Measurements from ENCODE around the gene ZFYVE26.
A peak's percentile ranks its signal among the peaks of the same experiment; 100 is the strongest.
"Not testable (repeated sequence)": the region's sequence is repeated elsewhere in the genome, so short reads cannot be mapped to it uniquely, and the experiment has no call there.

ZFYVE26 gene

GRCh38 chr14:67819563-67820421, 3.4 kb upstream of the ZFYVE26 start, which contains the start of gene RAD51B:
Gene RAD51B, plus strand, starts transcription at chr14:67819779.
- H3K9me3 ChIP-seq (ENCODE audit: control insufficient read depth, low read length) = no peaks in the 10 kb centered on the region
- no peak within 1 kb of the TSS for H3K27ac ChIP-seq

GRCh38 chr14:67818476-67818875, 2.1 kb upstream of the ZFYVE26 start:
- not testable (repeated sequence) for H2AFZ ChIP-seq; H3K36me3 ChIP-seq (ENCODE audit: control insufficient read depth, insufficient read depth, low read length); H3K4me1 ChIP-seq; H3K4me2 ChIP-seq (ENCODE audit: low read length); H3K27ac ChIP-seq; H3K9me3 ChIP-seq (ENCODE audit: control insufficient read depth, low read length); H3K79me2 ChIP-seq; H3K4me3 ChIP-seq (ENCODE audit: low read depth, low read length); H3K9ac ChIP-seq; H3K27me3 ChIP-seq (ENCODE audit: control insufficient read depth, insufficient read depth, low read length)

More at GRCh38 chr14:67819563-67820421, 3.4 kb upstream of the ZFYVE26 start, which contains the start of gene RAD51B:
- Histone ChIP-seq H3K27me3 (ENCODE audit: control insufficient read depth, insufficient read depth, low read length) (no peaks in the 10 kb centered on the region), H3K36me3 (ENCODE audit: control insufficient read depth, insufficient read depth, low read length) (no peaks in the 10 kb centered on the region), H2AFZ (peak within 1 kb of the TSS; percentile 94), H3K4me1 (no peaks in the 10 kb centered on the region), H3K4me3 (ENCODE audit: low read depth, low read length) (peak within 1 kb of the TSS; percentile 80), H3K4me2 (ENCODE audit: low read length) (peak within 1 kb of the TSS; percentile 80), H3K9ac (no peak within 1 kb of the TSS), H3K79me2 (no peaks in the 10 kb centered on the region)
- TF ChIP-seq CTCF (IDR thresholded peaks at IDR 0.05) = no peak

GRCh38 chr14:67817750-67818438, 1.5 kb upstream of the ZFYVE26 start:
- no peak for TF ChIP-seq CTCF (IDR thresholded peaks at IDR 0.05)
- no peaks in the 10 kb centered on the region for H3K27me3 ChIP-seq (ENCODE audit: control insufficient read depth, insufficient read depth, low read length)
- H3K4me1 ChIP-seq = no peaks in the 10 kb centered on the region
- H3K36me3 ChIP-seq (ENCODE audit: control insufficient read depth, insufficient read depth, low read length) = no peaks in the 10 kb centered on the region
- no peak overlapping the region for H3K4me3 ChIP-seq (ENCODE audit: low read depth, low read length)
- no peak overlapping the region for H3K9ac ChIP-seq
- H3K27ac ChIP-seq = no peak overlapping the region
- no peak overlapping the region for H2AFZ ChIP-seq
- no peaks in the 10 kb centered on the region for H3K79me2 ChIP-seq
- no peak overlapping the region for H3K4me2 ChIP-seq (ENCODE audit: low read length)
- H3K9me3 ChIP-seq (ENCODE audit: control insufficient read depth, low read length) = no peaks in the 10 kb centered on the region

GRCh38 chr14:67815573-67816225, 691 bp downstream of the ZFYVE26 start:
- H3K9ac ChIP-seq = no peak overlapping the region
- peak overlapping the region; percentile 95 for H2AFZ ChIP-seq
- H3K4me2 ChIP-seq (ENCODE audit: low read length) = peak overlapping the region; percentile 93
- no peaks in the 10 kb centered on the region for H3K4me1 ChIP-seq
- TF ChIP-seq CTCF (IDR thresholded peaks at IDR 0.05) = no peak
- H3K27me3 ChIP-seq (ENCODE audit: control insufficient read depth, insufficient read depth, low read length) = no peaks in the 10 kb centered on the region
- H3K9me3 ChIP-seq (ENCODE audit: control insufficient read depth, low read length) = no peaks in the 10 kb centered on the region
- peak overlapping the region; percentile 65 for H3K27ac ChIP-seq
- no peaks in the 10 kb centered on the region for H3K36me3 ChIP-seq (ENCODE audit: control insufficient read depth, insufficient read depth, low read length)
- no peaks in the 10 kb centered on the region for H3K79me2 ChIP-seq
- H3K4me3 ChIP-seq (ENCODE audit: low read depth, low read length) = peak overlapping the region; percentile 94

- Histone ChIP-seq H3K36me3 (ENCODE audit: control insufficient read depth, insufficient read depth, low read length) (no peaks in the 10 kb centered on the region), H2AFZ (no peak overlapping the region), H3K9ac (no peak overlapping the region), H3K27me3 (ENCODE audit: control insufficient read depth, insufficient read depth, low read length) (no peaks in the 10 kb centered on the region), H3K79me2 (no peaks in the 10 kb centered on the region), H3K27ac (no peak overlapping the region), H3K4me3 (ENCODE audit: low read depth, low read length) (no peak overlapping the region), H3K9me3 (ENCODE audit: control insufficient read depth, low read length) (no peaks in the 10 kb centered on the region), H3K4me2 (ENCODE audit: low read length) (no peak overlapping the region), H3K4me1 (no peaks in the 10 kb centered on the region)
- no peak for TF ChIP-seq CTCF (IDR thresholded peaks at IDR 0.05)
Observed at GRCh38 chr14:67814821-67815220, 1.6 kb downstream of the ZFYVE26 start.
